AG10803 (cell line): Measurements from ENCODE around the gene ENG.

Experiments used
- DNase-seq: peaks from one replicate; pipeline ENCODE4 v3.0.0; 2010; ENCODE audit warnings: low read depth
- H3K4me3 ChIP-seq: 2 replicates; pipeline ENCODE4 v1.5.1; 2011; ENCODE audit warnings: mild to moderate bottlenecking, low read length, control low read depth
- TF ChIP-seq, protein P1 (sequence below): conservative IDR thresholded peaks from 2 replicates; pipeline ENCODE4 v1.5.1; 2011; ENCODE audit warnings: mild to moderate bottlenecking, low read length, control low read depth, inconsistent platforms

ENG gene

GRCh38 chr9:127854960-127855359, 502 bp upstream of the ENG start:
- DNase-seq, result no peak
- TF ChIP-seq, protein P1, sequence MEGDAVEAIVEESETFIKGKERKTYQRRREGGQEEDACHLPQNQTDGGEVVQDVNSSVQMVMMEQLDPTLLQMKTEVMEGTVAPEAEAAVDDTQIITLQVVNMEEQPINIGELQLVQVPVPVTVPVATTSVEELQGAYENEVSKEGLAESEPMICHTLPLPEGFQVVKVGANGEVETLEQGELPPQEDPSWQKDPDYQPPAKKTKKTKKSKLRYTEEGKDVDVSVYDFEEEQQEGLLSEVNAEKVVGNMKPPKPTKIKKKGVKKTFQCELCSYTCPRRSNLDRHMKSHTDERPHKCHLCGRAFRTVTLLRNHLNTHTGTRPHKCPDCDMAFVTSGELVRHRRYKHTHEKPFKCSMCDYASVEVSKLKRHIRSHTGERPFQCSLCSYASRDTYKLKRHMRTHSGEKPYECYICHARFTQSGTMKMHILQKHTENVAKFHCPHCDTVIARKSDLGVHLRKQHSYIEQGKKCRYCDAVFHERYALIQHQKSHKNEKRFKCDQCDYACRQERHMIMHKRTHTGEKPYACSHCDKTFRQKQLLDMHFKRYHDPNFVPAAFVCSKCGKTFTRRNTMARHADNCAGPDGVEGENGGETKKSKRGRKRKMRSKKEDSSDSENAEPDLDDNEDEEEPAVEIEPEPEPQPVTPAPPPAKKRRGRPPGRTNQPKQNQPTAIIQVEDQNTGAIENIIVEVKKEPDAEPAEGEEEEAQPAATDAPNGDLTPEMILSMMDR, result no peak
- H3K4me3 ChIP-seq, result peak overlapping the region; percentile 82

GRCh38 chr9:127853312-127854183, 910 bp downstream of the ENG start:
- DNase-seq, result peak; percentile 29
- TF ChIP-seq, protein P1, result no peak
- peak overlapping the region; percentile 82 for H3K4me3 ChIP-seq

DNA sequence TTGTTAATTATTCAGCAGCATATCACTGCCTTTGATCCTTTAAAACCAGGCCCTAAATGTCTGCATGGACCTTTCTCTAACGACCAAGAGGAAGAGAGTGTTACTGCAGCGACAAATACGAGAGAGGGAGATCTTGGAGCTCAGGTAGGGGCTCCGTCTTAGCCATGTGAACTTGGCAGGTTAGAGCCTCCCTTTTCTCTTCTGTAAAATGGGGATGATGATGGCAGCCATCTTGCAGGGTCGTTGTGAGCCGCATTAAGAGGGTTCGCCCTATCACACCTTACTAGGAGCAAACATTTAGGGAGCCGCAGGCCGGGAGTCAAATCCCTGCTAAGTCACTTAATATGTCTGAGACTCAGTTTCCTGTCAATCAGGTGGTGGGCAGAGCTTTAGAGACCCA, 1.6 kb downstream of the ENG start:
- TF ChIP-seq, protein P1, result no peak
- peak overlapping the region; percentile 82 for H3K4me3 ChIP-seq
- DNase-seq, result no peak

GRCh38 chr9:127850286-127850830, 4.1 kb downstream of the ENG start:
- DNase-seq, result no peak
- no peak overlapping the region for H3K4me3 ChIP-seq
- TF ChIP-seq, protein P1, result no peak

DNA sequence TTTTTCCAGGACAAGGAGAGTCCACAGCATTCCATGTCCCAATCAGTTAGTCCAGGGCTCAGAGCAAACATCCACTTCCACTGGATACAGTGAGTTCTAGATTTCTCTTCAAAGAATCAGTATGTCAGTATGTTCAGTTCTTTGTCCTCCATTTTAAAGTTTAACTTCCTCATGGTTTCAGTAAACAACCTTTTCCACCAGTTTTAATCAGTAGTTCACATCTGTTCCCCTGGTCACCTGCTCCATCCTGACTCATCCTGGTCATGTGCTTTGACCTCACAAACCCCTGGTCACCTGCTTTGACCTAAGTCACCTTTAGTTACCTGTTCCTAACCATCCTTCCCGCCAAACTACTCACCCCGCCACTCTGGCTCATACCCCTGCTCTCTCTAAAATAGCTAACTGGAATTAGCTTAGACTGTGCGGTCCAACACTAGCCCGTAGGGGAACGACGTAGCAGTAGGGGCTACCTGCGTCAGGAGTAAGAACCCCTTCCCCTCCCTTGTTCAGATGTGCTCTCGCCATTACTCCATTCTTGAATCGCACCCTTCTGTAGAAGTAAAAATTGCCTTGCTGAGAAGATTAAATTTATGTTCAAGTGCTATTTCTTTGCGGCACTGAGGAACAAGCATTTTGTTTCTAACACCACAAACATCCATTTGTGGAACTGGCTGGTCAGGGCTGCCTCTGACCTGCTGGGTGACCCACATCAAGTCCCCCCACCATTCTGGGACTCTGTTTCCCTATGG, 5.5 kb downstream of the ENG start:
- no peak overlapping the region for H3K4me3 ChIP-seq
- TF ChIP-seq, protein P1, result no peak
- DNase-seq, result no peak

DNA sequence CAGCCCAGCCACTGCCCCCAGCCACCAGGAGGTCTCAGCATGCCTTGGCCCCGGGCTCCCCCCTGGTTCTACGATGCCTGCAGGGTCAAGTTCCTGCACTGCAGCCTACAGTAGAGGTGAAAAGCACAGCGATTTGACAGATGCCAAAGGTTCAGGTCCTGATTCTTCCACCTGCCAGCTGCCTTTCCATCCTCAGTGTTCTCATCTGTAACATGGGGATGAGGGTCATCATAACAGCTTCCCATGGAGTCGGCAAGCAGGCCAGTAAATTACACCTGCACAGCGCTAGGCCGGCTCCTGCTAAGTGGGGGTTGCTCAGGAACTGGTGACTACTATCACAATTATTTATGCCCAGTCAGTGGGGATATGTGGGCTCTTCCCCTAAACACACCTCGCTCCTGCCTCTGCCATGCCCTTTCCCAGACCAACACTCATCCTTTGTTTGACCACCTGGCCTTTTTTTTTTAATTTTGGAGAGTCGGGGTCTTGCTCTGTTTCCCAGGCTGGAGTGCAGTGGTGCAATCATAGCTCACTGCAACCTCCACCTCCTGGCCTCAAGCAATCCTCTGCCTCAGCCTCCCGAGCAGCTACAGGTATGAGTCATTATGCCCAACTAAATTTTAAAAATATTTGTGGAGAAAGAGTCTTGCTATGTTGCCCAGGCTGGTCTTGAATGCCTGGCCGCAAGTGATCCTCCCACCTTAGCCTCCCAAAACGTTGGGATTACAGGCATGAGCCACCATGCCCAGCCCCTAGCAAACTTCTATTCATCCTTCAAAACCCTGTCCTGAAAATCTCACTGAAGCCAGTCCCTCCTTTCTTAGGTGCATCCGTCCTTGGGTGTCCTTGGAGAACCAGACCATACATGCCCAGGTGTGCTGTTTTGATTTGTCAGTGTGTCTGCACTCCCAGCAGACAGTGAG, 6.4 kb downstream of the ENG start:
- no peak for DNase-seq
- no peak overlapping the region for H3K4me3 ChIP-seq
- TF ChIP-seq, protein P1, result no peak
